Activated CD4-positive, alpha-beta T cell treated with anti-CD3 and anti-CD28 coated beads, Interleukin-2, amount 50 U/mL, for 48 hours (primary cell): Measurements from ENCODE around the gene LDB2.
"Not testable (repeated sequence)": the region's sequence is repeated elsewhere in the genome, so short reads cannot be mapped to it uniquely, and the experiment has no call there.

ENCODE experiments used
- DNase-seq, 2 experiments: peaks; one replicate each; pipeline ENCODE4 v3.0.0-alpha.2; 2020

Gene LDB2

GRCh38 chr4:16590797-16591196, 307.6 kb downstream of the LDB2 start:
- DNase-seq: no peak

GRCh38 chr4:16588651-16589050, 309.8 kb downstream of the LDB2 start:
- DNase-seq: no peak

GRCh38 chr4:16588149-16588548, 310.3 kb downstream of the LDB2 start:
- no peak for DNase-seq

- no peak for DNase-seq
Measured at GRCh38 chr4:16585053-16585452, 313.4 kb downstream of the LDB2 start.

- DNase-seq: no peak
Measured at GRCh38 chr4:16583764-16584163, 314.7 kb downstream of the LDB2 start.

GRCh38 chr4:16582526-16582925, 315.9 kb downstream of the LDB2 start:
- DNase-seq: no peak

GRCh38 chr4:16582036-16582435, 316.4 kb downstream of the LDB2 start:
- DNase-seq: no peak

- no peak for DNase-seq
Measured at GRCh38 chr4:16581117-16581516, 317.3 kb downstream of the LDB2 start.

- DNase-seq: no peak
Measured at GRCh38 chr4:16580514-16580913, 317.9 kb downstream of the LDB2 start.

- no peak for DNase-seq
Measured at GRCh38 chr4:16579866-16580265, 318.6 kb downstream of the LDB2 start.

GRCh38 chr4:16577177-16577576, 321.3 kb downstream of the LDB2 start:
- no peak for DNase-seq

GRCh38 chr4:16574981-16575380, 323.5 kb downstream of the LDB2 start:
- no peak for DNase-seq

- no peak for DNase-seq
Measured at GRCh38 chr4:16573739-16574138, 324.7 kb downstream of the LDB2 start.

GRCh38 chr4:16573206-16573605, 325.2 kb downstream of the LDB2 start:
- DNase-seq: no peak

- DNase-seq: no peak
Measured at GRCh38 chr4:16572631-16573030, 325.8 kb downstream of the LDB2 start.

GRCh38 chr4:16572161-16572560, 326.3 kb downstream of the LDB2 start:
- DNase-seq: no peak

- no peak for DNase-seq
Measured at GRCh38 chr4:16569790-16570189, 328.7 kb downstream of the LDB2 start.

GRCh38 chr4:16557316-16557715, 341.1 kb downstream of the LDB2 start:
- not testable (repeated sequence) for DNase-seq

- no peak for DNase-seq
Measured at GRCh38 chr4:16555156-16555555, 343.3 kb downstream of the LDB2 start.

GRCh38 chr4:16550531-16550930, 347.9 kb downstream of the LDB2 start:
- DNase-seq: no peak

- DNase-seq: no peak
Measured at GRCh38 chr4:16545656-16546055, 352.8 kb downstream of the LDB2 start.

- DNase-seq: no peak
Measured at GRCh38 chr4:16544869-16545268, 353.6 kb downstream of the LDB2 start.

GRCh38 chr4:16544251-16544721, 354.2 kb downstream of the LDB2 start:
- no peak for DNase-seq

- no peak for DNase-seq
Measured at GRCh38 chr4:16537926-16538325, 360.5 kb downstream of the LDB2 start.

GRCh38 chr4:16532240-16532970, 366.0 kb downstream of the LDB2 start:
- DNase-seq: no peak
